GM18868 (cell line): ENCODE results near the gene DAPP1.

Source experiments
- ATAC-seq: cut with Tn5 transposase; IDR thresholded peaks from one replicate; pipeline ENCODE4 v1.9.1; 2021; ENCODE audit warnings: mild to moderate bottlenecking, moderate library complexity; ENCODE audit not compliant: unreplicated experiment

Gene DAPP1

GRCh38 chr4:99894161-99894997 lies 77.8 kb downstream of the DAPP1 start, which contains the start of gene LAMTOR3:
TSS of gene LAMTOR3 (minus strand) at chr4:99894427. CDS start at chr4:99893963, 464 bp downstream.
- ATAC-seq, result peak; percentile 100

DNA sequence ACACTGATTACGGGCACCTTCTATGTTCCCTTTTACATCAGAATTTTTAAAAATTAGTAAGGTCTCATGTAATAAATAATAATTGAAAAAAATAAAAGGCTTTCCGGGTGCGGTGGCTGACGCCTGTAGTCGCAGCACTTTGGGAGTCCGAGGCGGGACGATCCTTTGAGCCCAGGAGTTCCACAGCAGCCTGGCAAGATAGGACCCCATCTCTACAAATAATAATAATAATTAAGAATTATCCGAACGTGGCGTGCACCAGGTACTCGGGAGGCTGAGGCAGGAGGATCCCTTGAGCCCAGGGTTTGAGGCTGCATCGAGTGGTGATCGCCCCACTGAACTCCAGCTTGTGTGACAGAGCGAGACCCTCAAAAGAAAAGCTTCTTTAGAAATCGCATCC lies 78.4 kb downstream of the DAPP1 start:
- no peak for ATAC-seq

DNA sequence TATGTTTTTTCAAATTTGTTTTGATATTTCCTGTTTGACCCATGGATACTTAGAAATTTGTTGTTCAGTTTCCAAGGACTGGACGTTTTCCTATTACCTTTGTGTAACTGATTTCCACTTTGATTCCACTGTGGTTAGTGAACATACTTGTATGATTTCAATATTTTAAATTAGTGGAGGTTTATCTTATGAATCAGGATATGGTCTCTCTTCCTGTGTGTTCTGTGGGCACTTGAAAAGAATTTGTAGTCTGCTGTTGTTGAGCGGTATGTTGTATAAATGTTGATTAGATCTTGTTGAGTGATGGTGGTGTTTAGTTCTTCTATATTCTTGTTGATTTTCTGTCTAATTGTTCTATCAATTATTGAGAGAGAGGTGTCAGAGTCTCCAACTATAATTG lies 98.8 kb downstream of the DAPP1 start:
- no peak for ATAC-seq

- ATAC-seq, result no peak
Measured at GRCh38 chr4:99917575-99917974, 100.9 kb downstream of the DAPP1 start.

DNA sequence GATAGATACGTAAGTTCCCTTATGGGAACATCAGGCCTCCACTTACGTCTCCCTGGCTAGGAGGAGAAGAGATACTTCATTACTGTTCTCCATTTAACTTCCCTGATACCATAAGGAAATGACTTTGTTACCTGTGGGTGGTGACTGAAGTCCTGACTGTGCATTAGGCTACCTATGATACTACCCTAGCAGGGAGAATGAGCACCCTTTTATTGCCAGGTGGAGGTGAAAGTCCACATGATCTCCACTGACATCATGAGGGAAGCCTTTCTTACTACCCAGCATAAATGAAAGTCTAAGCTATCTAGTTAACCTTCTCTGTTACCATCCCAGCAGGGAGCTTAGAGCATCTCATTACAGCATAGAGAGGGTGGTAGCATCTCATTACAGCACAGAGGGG lies 102.0 kb downstream of the DAPP1 start:
- no peak for ATAC-seq
